GM12891 (cell line): ENCODE data around the gene ASGR1.
"Not testable (repeated sequence)": the region's sequence is repeated elsewhere in the genome, so short reads cannot be mapped to it uniquely, and the experiment has no call there.

Experiments used
- PAX5 ChIP-seq: IDR thresholded peaks from 2 replicates; pipeline ENCODE4 v1.6.1; 2011; ENCODE audit warnings: low read length, moderate library complexity, mild to moderate bottlenecking; ENCODE audit not compliant: insufficient read depth, severe bottlenecking
- POLR2A ChIP-seq: IDR thresholded peaks from 2 replicates; pipeline ENCODE4 v1.6.1; 2011; ENCODE audit warnings: low read depth, low read length, control low read depth
- POLR2AphosphoS5 ChIP-seq: IDR thresholded peaks from 2 replicates; pipeline ENCODE4 v1.6.1; 2011; ENCODE audit warnings: low read depth, low read length, control low read depth
- POU2F2 ChIP-seq: IDR thresholded peaks from 2 replicates; pipeline ENCODE4 v1.6.1; 2011; ENCODE audit warnings: low read depth, mild to moderate bottlenecking, control low read depth, low read length, moderate library complexity
- SPI1 ChIP-seq: IDR thresholded peaks from 2 replicates; pipeline ENCODE4 v1.6.1; 2011; ENCODE audit warnings: low read depth, low read length, control low read depth
- TAF1 ChIP-seq: IDR thresholded peaks from 2 replicates; pipeline ENCODE4 v1.6.1; 2011; ENCODE audit warnings: low read depth, low read length, control low read depth

- TF ChIP-seq POLR2A, POLR2AphosphoS5, POU2F2, TAF1, SPI1, PAX5: not testable (repeated sequence)
Measured at GRCh38 chr17:7182101-7182500, 2.9 kb upstream of the ASGR1 start.
